GM18858 (cell line): ENCODE results near the gene UBA1.

Experiments used
- ATAC-seq: cut with Tn5 transposase; IDR thresholded peaks from one replicate; pipeline ENCODE4 v1.9.1; 2021; ENCODE audit not compliant: unreplicated experiment

The UBA1 gene

GRCh38 chrX:47187106-47187677, 6.4 kb upstream of the UBA1 start:
- ATAC-seq = no peak

- no peak for ATAC-seq
Measured at GRCh38 chrX:47189906-47190305, 3.7 kb upstream of the UBA1 start.

- ATAC-seq = peak; percentile 46
Measured at GRCh38 chrX:47190445-47191269, 3.0 kb upstream of the UBA1 start.

GRCh38 chrX:47191331-47191730, 2.3 kb upstream of the UBA1 start:
- ATAC-seq = no peak

GRCh38 chrX:47191806-47192401, 1.7 kb upstream of the UBA1 start:
- no peak for ATAC-seq

GRCh38 chrX:47194194-47194787, 662 bp downstream of the UBA1 start:
- ATAC-seq = no peak

GRCh38 chrX:47196098-47196497, 2.5 kb downstream of the UBA1 start:
- no peak for ATAC-seq

GRCh38 chrX:47197526-47197925, 3.9 kb downstream of the UBA1 start:
- ATAC-seq = no peak

GRCh38 chrX:47198026-47198686, 4.5 kb downstream of the UBA1 start:
- ATAC-seq = no peak

GRCh38 chrX:47198687-47199080, 5.1 kb downstream of the UBA1 start:
- ATAC-seq = no peak

GRCh38 chrX:47199286-47199685, 5.7 kb downstream of the UBA1 start:
- no peak for ATAC-seq

GRCh38 chrX:47200385-47201150, 6.9 kb downstream of the UBA1 start:
- ATAC-seq = no peak

GRCh38 chrX:47201345-47201944, 7.8 kb downstream of the UBA1 start:
- no peak for ATAC-seq

- ATAC-seq = no peak
Measured at GRCh38 chrX:47202316-47202715, 8.7 kb downstream of the UBA1 start.

- no peak for ATAC-seq
Measured at GRCh38 chrX:47202877-47203276, 9.2 kb downstream of the UBA1 start.

GRCh38 chrX:47204970-47205369, 11.3 kb downstream of the UBA1 start:
- no peak for ATAC-seq

GRCh38 chrX:47206316-47206715, 12.7 kb downstream of the UBA1 start:
- no peak for ATAC-seq

- no peak for ATAC-seq
Measured at GRCh38 chrX:47208108-47208507, 14.5 kb downstream of the UBA1 start.

- ATAC-seq = no peak
Measured at GRCh38 chrX:47209508-47210238, 16.0 kb downstream of the UBA1 start.
